Testis (tissue), 3 donors: ENCODE results near the gene UVRAG. TPM values are rescaled to one million over a fixed set of nuclear protein-coding genes. Genes with fewer than 3 reads are reported as not detected.

Experiments
- DNase-seq: peaks from one replicate; pipeline ENCODE4 v3.0.0-alpha.2; 2019
- H3K27ac ChIP-seq, 2 donors: fragments of 200-600 bp; sonication (generic); one replicate each; pipeline ENCODE4 v1.5.1; 2019
- H3K27me3 ChIP-seq: fragments of 200-600 bp; sonication (generic); one replicate; pipeline ENCODE4 v1.5.1; 2019
- H3K36me3 ChIP-seq: fragments of 200-600 bp; sonication (generic); one replicate; pipeline ENCODE4 v1.5.1; 2017; ENCODE audit warnings: low read depth; ENCODE audit errors: missing control alignments
- H3K4me1 ChIP-seq: fragments of 200-600 bp; sonication (generic); one replicate; pipeline ENCODE4 v1.5.1; 2019
- H3K4me3 ChIP-seq, 2 donors: fragments of 200-600 bp; sonication (generic); one replicate each; pipeline ENCODE4 v1.5.1; 2017 to 2019
- H3K9me3 ChIP-seq: fragments of 200-600 bp; sonication (generic); one replicate; pipeline ENCODE4 v1.5.1; 2017
- CTCF ChIP-seq, 3 experiments: fragments of 450-650 bp in 2 of 3; fragments of 200-600 bp in 1 of 3; sonication (generic) in 1 of 3; IDR thresholded peaks; one replicate each; pipeline ENCODE4 v1.5.1; 2016 to 2019; ENCODE audit warnings: antibody characterized with exemption in 3 of 3, mild to moderate bottlenecking in 2 of 3, moderate library complexity in 1 of 3
- POLR2A ChIP-seq: fragments of 450-650 bp; IDR thresholded peaks from one replicate; pipeline ENCODE4 v1.6.1; 2017; ENCODE audit warnings: antibody characterized with exemption, mild to moderate bottlenecking, moderate library complexity
- whole genome bisulfite sequencing, 2 donors: methylation state at CpG; one replicate each; pipeline ENCODE4 v1.1.5; 2018; 5-methylcytosine and 5-hydroxymethylcytosine counted together
- intact Hi-C: fragments of 100-400 bp; cut with DNase I; formaldehyde crosslinking; loops from one replicate; pipeline ENCODE4 v1.15.1; 2023; ENCODE audit warnings: low total_unique reads
- polyA plus RNA-seq: library from polyadenylated mRNA; stranded (reverse); fragments of 350-450 nt; fragmentation: Illumina TruSeq; extraction: RNeasy Lipid Tissue Mini Kit (QIAGEN cat#74804); gene quantifications from one replicate; pipeline ENCODE4 v1.2.3, GENCODE V29; 2014; ENCODE audit warnings: low read depth, low replicate concordance; ENCODE audit not compliant: insufficient read depth
- total RNA-seq, 2 donors: library from RNA; depleted of rRNA; stranded (reverse); fragments of >200 nt; gene quantifications; one replicate each; pipeline ENCODE4 v1.2.3, GENCODE V29; 2016

The UVRAG gene
- total and polyA plus RNA-seq, 3 donors from 2014 or later: 10.8 to 22.4 (median 20.1) TPM

GRCh38 chr11:75778962-75779361 lies 36.0 kb upstream of the UVRAG start:
- Histone ChIP-seq H3K9me3 (no peaks in the 10 kb centered on the region), H3K27ac (no peak overlapping the region), H3K4me3 (no peak overlapping the region), H3K4me1 (peaks cover 3% of the 10 kb centered on the region), H3K27me3 (no peaks in the 10 kb centered on the region), H3K36me3 (no peaks in the 10 kb centered on the region)
- no peak for DNase-seq
- intact Hi-C loops: no loop called here
- WGBS, 2 donors: 97 to 100% methylated on average over 4 to 5 of the region's 5 CpGs
- TF ChIP-seq CTCF (IDR thresholded peaks at IDR 0.05) (no peak), POLR2A (no peak)

- WGBS, 2 donors: 69 to 81% methylated on average over 2 of the region's 2 CpGs
- H3K4me1 ChIP-seq: peaks cover 3% of the 10 kb centered on the region
- no peaks in the 10 kb centered on the region for H3K27me3 ChIP-seq
- no peaks in the 10 kb centered on the region for H3K36me3 ChIP-seq
- intact Hi-C loops: no loop called here
- no peaks in the 10 kb centered on the region for H3K9me3 ChIP-seq
- DNase-seq: no peak
- H3K4me3 ChIP-seq: no peak overlapping the region
- H3K27ac ChIP-seq: no peak overlapping the region
- no peak for TF ChIP-seq POLR2A
- TF ChIP-seq CTCF (IDR thresholded peaks at IDR 0.05): no peak
These were observed 35.0 kb upstream of the UVRAG start for GRCh38 chr11:75779960-75780359.

- Histone ChIP-seq H3K36me3 (no peaks in the 10 kb centered on the region), H3K27me3 (no peaks in the 10 kb centered on the region), H3K9me3 (no peaks in the 10 kb centered on the region), H3K27ac (no peak overlapping the region), H3K4me1 (peaks cover 3% of the 10 kb centered on the region), H3K4me3 (no peak overlapping the region)
- TF ChIP-seq CTCF (IDR thresholded peaks at IDR 0.05): no peak
- TF ChIP-seq POLR2A: no peak
- 70 to 71% methylated on average over 1 to 3 of the region's 3 CpGs for WGBS, 2 donors
- DNase-seq: no peak
- intact Hi-C loops: no loop called here
These were observed 34.1 kb upstream of the UVRAG start for GRCh38 chr11:75780888-75781287.

GRCh38 chr11:75781296-75781695 lies 33.7 kb upstream of the UVRAG start:
- intact Hi-C loops: no loop called here
- H3K4me1 ChIP-seq: peaks cover 3% of the 10 kb centered on the region
- TF ChIP-seq POLR2A (no peak), CTCF (IDR thresholded peaks at IDR 0.05) (no peak)
- H3K27ac ChIP-seq: no peak overlapping the region
- H3K27me3 ChIP-seq: no peaks in the 10 kb centered on the region
- 91 to 92% methylated on average over 6 to 7 of the region's 7 CpGs for WGBS, 2 donors
- H3K36me3 ChIP-seq: no peaks in the 10 kb centered on the region
- no peaks in the 10 kb centered on the region for H3K9me3 ChIP-seq
- no peak overlapping the region for H3K4me3 ChIP-seq
- no peak for DNase-seq

GRCh38 chr11:75781831-75782230 lies 33.2 kb upstream of the UVRAG start:
- Histone ChIP-seq H3K4me1 (peaks cover 3% of the 10 kb centered on the region), H3K36me3 (no peaks in the 10 kb centered on the region), H3K27ac (no peak overlapping the region), H3K9me3 (no peaks in the 10 kb centered on the region), H3K27me3 (no peaks in the 10 kb centered on the region), H3K4me3 (no peak overlapping the region)
- TF ChIP-seq CTCF (IDR thresholded peaks at IDR 0.05): no peak
- TF ChIP-seq POLR2A: no peak
- WGBS, 2 donors: 93 to 95% methylated on average over 9 of the region's 9 CpGs
- no peak for DNase-seq
- intact Hi-C loops: no loop called here
